ENCODE measurements around the gene RBMS2.
"Not testable (repeated sequence)": the region's sequence is repeated elsewhere in the genome, so short reads cannot be mapped to it uniquely, and the experiment has no call there.

The RBMS2 gene, protein sequence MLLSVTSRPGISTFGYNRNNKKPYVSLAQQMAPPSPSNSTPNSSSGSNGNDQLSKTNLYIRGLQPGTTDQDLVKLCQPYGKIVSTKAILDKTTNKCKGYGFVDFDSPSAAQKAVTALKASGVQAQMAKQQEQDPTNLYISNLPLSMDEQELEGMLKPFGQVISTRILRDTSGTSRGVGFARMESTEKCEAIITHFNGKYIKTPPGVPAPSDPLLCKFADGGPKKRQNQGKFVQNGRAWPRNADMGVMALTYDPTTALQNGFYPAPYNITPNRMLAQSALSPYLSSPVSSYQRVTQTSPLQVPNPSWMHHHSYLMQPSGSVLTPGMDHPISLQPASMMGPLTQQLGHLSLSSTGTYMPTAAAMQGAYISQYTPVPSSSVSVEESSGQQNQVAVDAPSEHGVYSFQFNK

DNA sequence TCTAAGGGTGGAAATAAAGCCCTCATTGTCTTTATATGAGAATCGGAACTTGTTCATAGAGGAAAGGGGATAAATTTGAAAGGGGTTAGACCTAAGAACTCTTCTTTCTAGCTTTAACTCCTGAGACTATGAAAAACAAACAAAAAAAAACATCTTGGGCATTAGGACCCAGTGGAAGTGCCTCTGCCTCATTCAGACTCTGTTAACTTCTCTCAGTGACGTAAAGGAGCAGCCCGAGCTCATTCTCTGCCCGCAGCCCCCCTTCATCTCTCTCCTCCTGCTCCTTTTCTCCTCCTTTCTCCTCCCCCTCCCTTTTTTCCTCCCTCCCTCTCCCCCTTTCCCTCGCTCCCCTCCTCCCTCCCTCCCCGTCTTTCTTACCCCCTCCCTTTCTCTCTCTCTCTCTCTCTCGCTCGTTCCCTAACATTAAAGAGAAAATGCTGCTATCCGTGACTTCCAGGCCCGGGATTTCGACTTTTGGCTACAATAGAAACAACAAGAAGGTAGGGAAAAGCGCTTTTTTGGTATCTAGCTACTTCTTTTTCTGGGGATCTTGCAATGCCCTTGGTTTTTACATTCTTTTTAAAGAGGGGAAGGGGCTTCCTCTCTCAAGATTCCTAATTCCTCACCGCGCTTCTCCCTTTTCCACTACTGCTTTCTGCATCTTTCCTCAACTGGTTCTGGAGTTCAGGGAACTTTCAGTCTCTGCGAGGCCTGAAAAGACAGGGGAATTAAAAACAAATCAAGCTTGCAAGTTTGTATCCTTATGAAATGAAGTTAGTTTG, at the start of gene RBMS2:
TSS of gene RBMS2 (plus strand) at position 231 of the 782 bp plus-strand sequence. CDS start at position 435, 204 bp downstream.
- peak; percentile 59 for DNase-seq (ENCODE audit: low spot score)

DNA sequence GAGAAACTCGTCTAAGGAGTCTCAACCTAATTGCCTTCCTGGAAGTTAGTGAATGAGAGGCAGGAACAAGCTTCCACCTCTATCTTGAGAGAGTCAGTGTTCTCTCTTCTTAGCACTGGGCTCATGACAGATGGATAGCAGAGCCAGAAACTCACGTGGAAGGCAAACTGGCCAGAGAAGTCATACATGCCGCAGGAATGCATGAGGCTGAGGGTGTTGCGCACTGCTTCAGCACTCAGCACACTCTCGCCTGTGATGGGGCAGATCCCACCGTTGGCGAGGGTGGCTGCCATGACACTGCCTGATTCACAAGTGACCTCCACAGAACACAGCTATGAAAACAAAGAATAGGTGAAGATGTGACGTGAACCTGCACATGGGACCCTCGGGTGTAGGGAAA, 47.2 kb upstream of the RBMS2 start:
- no peak for DNase-seq (ENCODE audit: low spot score)

DNA sequence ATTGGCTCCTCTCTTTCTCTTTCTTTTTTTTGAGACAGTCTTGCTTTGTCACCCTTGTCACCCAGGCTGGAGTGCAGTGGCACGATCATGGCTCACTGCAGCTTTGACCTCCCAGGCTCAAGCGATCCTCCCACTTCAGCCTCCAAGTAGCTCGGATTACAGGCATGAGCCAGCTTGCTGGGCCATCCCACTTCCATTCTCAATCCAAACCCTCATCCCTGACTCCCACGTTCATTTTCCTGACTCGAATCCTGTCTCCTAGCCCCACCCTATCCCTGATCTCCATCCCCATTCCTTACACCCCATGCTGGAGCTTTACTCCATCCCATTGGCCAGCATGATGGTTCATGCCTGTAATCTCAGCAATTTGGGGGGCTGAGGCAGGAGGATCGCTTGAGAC, 45.5 kb upstream of the RBMS2 start:
- no peak for DNase-seq (ENCODE audit: low spot score)

DNA sequence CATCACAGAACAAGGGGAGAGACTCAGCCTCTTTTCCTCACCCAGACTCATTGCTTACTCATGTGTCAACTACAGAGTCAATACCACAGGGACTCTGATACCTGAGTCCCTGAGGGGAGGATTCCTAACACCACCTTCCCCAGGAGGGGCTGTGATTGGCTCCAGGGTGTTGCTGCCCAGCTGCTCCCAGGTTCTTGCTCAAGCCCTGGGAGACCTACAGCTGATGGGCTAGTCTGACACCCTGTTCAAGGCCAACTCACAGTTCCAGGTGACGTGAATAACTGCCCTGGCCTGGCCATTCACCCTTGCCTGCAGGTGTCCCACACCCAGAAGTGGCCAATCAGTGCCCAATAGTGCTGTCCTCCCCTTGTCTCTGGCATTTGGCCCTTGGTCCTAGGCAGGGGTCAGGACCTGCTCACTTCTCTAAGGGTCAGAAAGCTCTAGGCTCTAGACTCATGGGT, 44.6 kb upstream of the RBMS2 start:
- DNase-seq (ENCODE audit: low spot score) = no peak

DNA sequence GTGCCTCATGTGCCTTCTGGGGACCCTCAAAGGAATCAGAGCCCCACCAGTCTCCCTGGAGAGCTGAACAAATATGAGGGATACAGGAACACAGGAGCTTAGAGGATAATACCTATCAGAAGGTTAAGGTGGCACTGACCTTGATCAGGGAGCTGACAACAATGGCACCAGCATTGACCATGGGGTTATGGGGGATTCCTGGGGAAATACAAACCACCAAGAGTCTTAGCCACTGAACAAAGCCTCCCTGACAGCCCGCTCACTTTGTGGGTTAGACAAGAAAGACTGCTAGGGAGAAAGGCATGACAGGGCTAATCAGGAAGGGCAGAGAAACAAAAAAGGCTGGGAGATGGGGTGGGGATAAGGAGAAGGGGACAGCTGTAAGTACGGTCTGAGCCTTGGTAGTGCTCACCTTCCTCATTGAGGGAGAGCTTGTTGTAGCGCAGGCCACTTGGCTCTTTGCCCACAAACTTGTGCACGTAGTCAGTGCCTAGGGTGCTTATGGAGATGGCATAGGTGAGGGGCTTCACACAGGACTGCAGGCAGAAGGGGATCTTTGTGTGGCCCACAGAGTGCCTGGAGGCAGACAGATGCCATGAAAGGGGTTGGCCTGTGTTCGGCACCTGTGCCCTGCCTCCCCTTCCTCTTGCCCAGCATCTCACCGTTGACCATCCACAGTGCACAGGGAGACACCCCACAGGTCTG, 43.9 kb upstream of the RBMS2 start:
- no peak for DNase-seq (ENCODE audit: low spot score)

DNA sequence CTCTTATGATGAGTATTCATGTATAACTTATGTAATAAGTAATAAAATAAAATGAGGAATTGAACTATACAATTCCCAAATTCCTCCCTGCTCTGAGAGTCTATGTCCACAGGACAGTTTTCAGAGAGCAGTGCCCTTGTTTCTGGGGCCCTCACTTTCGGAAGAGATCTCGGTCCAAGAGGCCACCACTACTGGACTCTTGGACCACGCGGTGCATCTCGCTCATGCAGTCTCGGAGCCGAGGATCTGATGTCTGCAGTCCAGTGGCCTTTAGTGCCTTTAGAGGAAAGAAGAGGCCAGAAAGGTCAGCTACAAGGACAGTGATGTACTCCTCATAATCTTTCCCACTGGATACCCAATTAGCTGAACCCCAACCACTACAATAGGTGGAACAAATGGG, 42.0 kb upstream of the RBMS2 start:
- no peak for DNase-seq (ENCODE audit: low spot score)

DNA sequence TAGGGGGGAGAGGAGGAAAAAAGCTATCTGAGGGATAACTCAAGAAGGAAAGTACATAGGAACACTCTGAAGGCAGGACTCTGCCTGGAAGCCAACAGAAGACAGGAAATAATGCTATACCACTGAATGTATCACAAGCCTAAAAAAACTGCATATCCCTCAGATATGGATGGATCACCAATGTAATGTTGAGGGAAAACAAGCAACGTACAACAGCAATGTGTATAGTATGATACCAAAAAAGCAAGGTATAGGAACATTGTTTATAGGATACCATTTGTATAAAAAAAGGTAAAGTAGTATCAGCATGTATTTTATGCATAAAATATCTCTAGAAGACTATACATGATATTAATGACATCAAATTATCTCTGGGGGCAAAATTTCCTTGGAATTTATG, 37.1 kb upstream of the RBMS2 start:
- no peak for DNase-seq (ENCODE audit: low spot score)

DNA sequence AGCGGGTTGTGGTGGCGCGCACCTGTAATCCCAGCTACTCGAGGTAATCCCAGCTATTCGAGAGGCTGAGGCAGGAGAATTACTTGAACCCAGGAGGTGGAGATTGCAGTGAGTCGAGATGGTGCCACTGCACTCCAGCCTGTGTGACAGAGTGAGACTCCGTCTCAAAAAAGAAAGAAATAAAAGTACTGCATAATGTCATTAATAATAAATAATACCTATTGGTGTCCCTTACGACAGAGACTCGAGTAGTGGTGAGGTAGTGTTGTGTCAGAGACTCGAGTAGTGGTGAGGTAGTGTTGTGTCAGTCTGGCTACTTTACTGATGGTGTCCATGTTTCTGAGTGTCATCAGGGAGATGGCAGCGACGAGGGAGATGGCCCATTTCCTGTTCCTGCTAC, 34.9 kb upstream of the RBMS2 start:
- DNase-seq (ENCODE audit: low spot score) = no peak

DNA sequence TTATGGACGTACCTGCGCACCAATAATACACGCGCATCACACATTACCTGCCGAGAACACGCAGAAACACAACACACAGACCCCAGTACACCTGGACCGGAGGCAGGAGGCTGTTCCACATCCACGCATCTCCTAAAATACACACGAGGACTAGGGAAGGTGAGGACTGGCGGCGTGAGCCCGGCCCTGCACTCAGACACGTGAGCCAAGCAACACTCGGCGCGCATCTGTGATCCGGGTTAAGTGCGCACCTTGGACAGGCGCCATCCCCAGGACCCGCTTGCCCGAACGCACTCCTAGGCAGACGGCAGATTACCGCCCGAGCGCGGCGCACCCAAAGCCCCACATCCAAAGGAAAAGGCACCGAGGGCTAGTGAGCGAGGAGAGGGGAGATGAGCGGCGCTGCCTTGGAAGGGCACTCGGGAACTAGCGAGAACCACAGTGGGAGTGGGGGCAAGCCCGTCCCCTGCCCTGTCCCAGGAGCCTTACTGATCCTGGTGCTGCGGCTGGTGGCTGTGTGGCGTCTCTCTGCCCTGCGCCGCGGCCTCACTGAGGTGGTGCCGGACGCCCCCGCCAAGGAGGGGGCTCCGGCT, 34.1 kb upstream of the RBMS2 start:
- DNase-seq (ENCODE audit: low spot score) = no peak

DNA sequence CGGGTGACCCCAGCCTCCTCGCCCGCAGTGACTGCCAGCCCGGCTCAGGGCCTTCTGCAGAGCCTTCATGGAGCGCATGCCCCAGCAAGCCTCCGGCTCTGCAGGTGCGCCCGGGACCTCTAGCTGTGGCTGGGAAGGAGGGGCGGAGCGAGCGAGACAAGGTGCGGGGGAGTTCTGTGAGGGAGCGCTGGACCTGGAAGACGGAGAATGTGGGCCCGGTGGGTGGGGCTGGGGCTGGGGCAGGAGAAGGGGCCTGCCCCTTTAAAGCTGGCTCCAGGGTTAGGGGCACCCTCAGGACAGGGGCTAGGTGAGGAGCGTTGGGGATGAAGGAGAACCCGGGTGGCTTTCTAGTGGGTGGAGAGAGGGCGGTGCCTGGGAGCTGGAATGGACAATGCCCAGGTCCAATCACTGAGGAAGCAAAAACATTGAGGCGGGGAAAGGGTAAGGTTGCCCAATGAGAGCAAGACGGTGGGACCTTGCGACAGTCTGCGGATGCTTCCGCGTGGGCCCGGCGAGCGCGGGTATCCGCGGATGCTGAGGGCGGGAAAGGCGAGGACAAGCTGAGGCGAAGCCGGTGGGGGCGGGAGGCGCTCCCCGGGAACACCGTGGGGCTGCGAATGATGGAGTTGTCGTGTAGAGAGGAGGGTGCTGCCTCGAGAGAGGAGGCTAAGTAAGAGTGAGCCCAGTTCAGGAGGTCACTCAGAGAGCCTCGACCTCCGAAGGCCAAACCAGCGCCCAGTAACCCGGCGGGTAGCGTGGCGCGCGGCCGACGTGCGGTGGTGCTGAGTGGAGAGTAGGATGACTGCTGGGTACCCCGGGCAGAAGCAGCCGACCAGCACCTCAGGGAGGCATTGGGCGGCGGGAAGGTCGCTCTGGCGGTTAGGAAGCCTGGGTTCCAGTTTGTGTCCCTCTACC, 33.3 kb upstream of the RBMS2 start, which contains the start of gene GLS2:
TSS of gene GLS2 (minus strand) at position 121 of the 915 bp plus-strand sequence. CDS start at position 78, 43 bp downstream.
- peak; percentile 56 for DNase-seq (ENCODE audit: low spot score)

DNA sequence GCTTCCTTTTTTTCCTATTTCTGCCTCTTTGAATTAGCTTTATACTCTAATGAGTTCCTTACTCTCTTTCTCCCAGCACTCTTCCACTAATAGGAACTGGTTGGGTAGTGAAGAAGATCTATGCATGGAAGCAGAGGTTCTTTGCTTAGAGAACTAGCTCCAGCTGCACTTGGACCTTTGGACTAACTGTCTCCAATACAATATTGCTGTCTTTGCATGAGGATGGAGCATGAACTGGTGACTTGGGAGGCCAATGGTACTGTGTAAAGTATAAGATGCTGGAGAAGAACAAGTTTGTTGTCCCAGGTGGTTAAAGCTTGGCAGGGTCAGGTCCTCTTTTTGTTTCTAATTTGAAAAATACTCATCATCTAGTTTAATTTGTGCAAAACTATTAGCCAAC, 31.3 kb upstream of the RBMS2 start:
- DNase-seq (ENCODE audit: low spot score) = no peak

DNA sequence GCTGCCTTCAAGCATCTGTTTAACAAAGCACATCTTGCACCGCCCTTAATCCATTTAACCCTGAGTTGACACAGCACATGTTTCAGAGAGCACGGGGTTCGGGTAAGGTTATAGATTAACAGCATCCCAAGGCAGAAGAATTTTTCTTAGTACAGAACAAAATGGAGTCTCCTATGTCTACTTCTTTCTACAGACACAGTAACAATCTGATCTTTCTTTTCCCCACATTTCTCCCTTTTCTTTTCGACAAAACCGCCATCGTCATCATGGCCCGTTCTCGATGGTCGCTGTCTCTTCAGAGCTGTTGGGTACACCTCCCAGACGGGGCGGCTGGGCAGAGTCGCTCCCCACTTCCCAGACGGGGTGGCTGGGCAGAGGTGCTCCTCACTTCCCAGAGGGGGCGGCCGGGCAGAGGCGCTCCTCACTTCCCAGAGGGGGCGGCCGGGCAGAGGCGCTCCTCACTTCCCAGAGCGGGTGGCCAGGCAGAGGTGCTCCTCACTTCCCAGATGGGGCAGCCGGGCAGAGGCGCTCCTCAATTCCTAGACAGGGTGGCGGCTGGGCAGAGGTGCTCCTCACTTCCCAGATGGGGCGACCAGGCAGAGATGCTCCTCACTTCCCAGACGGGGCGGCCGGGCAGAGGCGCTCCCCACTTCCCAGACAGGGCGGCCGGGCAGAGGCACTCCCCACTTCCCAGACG, 28.1 kb upstream of the RBMS2 start:
- DNase-seq (ENCODE audit: low spot score) = not testable (repeated sequence)

DNA sequence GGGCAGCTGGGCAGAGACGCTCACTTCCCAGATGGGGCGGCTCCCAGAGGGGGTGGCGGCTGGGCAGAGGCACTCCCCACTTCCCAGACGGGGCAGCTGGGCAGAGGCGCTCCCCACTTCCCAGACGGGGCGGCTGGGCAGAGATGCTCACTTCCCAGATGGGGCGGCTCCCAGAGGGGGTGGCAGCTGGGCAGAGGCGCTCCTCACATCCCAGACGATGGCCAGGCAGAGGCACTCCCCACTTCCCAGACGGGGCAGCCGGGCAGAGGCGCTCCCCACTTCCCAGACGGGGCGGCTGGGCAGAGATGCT, 27.6 kb upstream of the RBMS2 start:
- not testable (repeated sequence) for DNase-seq (ENCODE audit: low spot score)

DNA sequence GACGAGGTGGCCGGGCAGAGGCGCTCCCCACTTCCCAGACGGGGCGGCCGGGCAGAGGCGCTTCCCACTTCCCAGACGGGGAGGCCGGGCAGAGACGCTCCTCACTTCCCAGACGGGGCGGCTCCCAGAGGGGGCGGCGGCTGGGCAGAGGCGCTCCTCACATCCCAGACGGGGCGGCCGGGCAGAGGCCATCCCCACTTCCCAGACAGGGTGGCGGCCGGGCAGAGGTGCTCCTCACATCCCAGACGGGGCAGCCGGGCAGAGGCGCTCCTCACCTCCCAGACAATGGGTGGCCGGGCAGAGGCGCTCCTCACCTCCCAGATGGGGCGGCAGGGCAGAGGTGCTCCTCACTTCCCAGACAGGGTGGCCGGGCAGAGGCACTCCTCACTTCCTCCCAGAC, 27.1 kb upstream of the RBMS2 start:
- not testable (repeated sequence) for DNase-seq (ENCODE audit: low spot score)

DNA sequence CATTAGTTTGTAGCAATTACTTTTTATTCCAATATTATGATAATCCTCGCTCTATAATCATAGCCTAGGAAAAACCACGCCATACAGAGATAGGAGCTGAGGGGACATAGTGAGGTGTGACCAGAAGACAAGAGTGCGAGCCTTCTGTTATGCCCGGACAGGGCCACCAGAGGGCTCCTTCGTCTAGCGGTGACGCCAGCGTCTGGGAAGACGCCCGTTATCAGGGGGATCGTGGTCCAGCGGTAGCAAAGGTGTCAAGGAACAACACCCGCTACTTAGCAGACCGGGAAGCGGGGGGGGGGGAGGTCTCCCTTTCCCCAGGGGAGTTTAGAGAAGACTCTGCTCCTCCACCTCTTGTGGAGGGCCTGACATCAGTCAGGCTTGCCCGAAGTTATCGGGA, 24.9 kb upstream of the RBMS2 start:
- DNase-seq (ENCODE audit: low spot score) = not testable (repeated sequence)

DNA sequence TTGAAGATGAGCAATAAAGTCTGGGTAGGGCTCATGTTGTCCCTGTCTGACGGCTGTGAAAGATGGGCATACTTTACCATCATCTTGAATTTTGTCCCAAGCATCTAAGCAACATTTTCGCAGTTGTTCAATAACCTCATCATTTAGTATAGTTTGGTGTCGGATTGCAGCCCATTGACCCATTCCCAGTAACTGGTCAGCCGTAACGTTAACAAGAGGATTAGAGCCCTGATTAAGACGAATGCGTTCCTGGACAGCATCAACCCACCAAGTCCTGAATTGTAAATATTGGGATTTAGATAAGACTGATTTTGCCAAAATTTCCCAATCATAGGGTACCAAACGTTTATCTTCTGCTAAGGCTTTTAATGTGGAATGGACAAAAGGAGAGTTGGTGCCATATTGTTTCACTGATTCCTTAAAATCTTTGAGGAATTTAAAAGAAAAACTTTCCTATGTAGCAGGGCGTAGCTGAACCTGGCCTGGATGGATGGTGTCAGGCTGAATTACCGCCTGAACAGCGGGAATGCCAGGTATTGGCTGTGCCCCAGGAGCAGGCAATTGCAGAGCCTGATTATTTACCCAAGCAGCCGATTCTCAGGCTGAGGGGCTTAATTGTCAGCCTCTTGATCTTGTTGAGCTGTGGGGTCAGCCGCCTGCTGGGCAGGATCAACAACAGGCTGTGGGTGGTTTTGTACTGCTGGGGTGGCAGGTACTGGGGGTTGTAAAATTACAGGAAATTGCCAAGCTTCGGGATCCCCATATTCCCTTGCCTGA, 23.3 kb upstream of the RBMS2 start:
- not testable (repeated sequence) for DNase-seq (ENCODE audit: low spot score)

DNA sequence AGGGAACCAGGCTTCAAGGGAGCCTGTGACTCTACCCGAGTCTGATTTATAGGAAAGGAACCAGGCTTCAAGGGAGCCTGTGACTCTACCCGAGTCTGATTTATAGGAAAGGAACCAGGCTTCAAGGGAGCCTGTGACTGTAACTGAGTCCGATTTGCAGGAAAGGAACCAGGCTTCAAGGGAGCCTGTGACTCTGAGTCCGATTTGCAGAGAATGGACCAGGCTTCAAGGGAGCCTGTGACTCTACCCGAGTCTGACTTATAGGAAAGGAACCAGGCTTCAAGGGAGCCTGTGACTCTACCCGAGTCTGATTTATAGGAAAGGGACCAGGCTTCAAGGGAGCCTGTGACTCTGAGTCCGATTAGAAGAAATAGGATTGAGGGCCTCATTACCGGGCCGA, 22.2 kb upstream of the RBMS2 start:
- DNase-seq (ENCODE audit: low spot score) = not testable (repeated sequence)

DNA sequence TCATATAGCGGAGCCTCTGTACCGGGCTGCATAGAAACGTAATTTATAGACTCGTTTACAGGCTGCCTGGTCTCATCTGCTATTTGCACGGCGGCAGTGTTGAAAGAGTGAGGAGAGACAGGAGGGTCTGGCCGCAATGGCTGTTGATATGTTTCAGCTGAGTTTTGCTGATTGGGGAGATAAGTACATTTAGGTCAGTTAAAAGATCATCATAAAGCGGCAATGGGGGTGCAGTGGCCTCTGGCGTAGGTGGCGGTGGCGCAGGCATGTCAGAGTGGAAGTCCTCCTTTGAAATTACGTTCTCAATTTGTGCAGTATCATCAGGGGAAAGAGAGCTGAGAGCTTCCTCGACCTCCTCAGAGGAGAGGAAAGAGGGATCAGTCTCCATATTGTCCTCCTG, 21.7 kb upstream of the RBMS2 start:
- DNase-seq (ENCODE audit: low spot score) = not testable (repeated sequence)

DNA sequence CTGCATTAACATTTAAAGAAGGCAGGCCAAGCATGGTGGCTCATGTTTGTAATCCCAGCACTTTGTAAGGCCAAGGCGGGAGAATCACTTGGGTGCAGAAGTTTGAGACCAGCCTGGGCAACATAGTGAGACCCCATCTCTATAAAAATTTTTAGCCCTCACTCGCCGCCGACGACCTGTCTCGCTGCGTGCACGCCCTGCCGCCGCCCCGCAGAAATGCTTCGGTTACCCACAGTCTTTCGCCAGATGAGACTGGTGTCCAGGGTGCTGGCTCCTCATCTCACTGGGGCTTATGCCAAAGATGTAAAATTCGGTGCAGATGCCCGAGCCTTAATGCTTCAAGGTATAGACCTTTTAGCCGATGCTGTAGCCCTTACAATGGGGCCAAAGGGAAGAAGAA, 10.8 kb upstream of the RBMS2 start:
- no peak for DNase-seq (ENCODE audit: low spot score)

DNA sequence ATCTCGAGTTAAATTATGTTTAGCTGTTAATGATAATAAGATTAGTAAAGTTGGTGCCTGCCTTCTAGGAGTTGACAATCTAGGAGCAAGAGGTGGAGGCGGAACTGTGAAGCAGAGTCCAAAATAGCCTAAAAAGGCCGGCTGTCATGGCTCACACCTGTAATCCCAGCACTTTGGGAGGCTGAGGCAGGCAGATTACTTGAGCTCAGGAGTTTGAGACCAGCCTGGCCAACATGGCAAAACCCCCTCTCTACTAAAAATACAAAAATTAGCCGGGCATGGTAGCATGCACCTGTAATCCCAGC, 7.7 kb upstream of the RBMS2 start:
- not testable (repeated sequence) for DNase-seq (ENCODE audit: low spot score)

All from HuH-7 (cell line).